Transverse colon (tissue), 4 donors: ENCODE results near the gene L3MBTL4. TPM values are rescaled to one million over a fixed set of nuclear protein-coding genes. Genes with fewer than 3 reads are reported as not detected.
"Not testable (repeated sequence)": the region's sequence is repeated elsewhere in the genome, so short reads cannot be mapped to it uniquely, and the experiment has no call there.

ENCODE experiments used
- DNase-seq: peaks from one replicate; pipeline ENCODE4 v3.0.0-alpha.2; 2019
- H3K27ac ChIP-seq, 4 donors: fragments of 200-600 bp; sonication (generic); 2 replicates each; pipeline ENCODE4 v1.5.1; 2016 to 2018; ENCODE audit warnings: inconsistent platforms in 4 of 4
- H3K27me3 ChIP-seq: fragments of 200-600 bp; sonication (generic); 2 replicates; pipeline ENCODE4 v1.5.1; 2017; ENCODE audit warnings: inconsistent platforms
- H3K36me3 ChIP-seq, 4 donors: fragments of 200-600 bp; sonication (generic); 2 replicates each; pipeline ENCODE4 v1.5.1; 2017 to 2019; ENCODE audit warnings: inconsistent platforms in 4 of 4
- H3K4me1 ChIP-seq, 4 donors: fragments of 200-600 bp; sonication (generic); 2 replicates each; pipeline ENCODE4 v1.5.1; 2017 to 2020; ENCODE audit warnings: inconsistent platforms in 4 of 4
- H3K4me3 ChIP-seq, 4 donors: fragments of 200-600 bp; sonication (generic); 1 replicate in 1 of 4; 2 replicates in 3 of 4; pipeline versions ENCODE4 v1.5.1 to v1.6.1; 2017 to 2019; ENCODE audit warnings: inconsistent platforms in 4 of 4
- H3K9me3 ChIP-seq, 2 donors: fragments of 200-600 bp; sonication (generic); 2 replicates each; pipeline ENCODE4 v1.5.1; 2017 to 2019; ENCODE audit warnings: inconsistent platforms in 2 of 2
- EP300 ChIP-seq: sonication (generic); formaldehyde crosslinking; IDR thresholded peaks from one replicate; pipeline ENCODE4 v1.6.1; 2017; ENCODE audit warnings: antibody characterized with exemption, low read depth
- POLR2A ChIP-seq: fragments of 450-650 bp; IDR thresholded peaks from one replicate; pipeline ENCODE4 v1.6.1; 2016; ENCODE audit warnings: antibody characterized with exemption, mild to moderate bottlenecking, moderate library complexity
- POLR2AphosphoS5 ChIP-seq, 3 donors: sonication (generic); formaldehyde crosslinking; IDR thresholded peaks; one replicate each; pipeline ENCODE4 v1.6.1; 2016; ENCODE audit warnings: antibody characterized with exemption in 3 of 3
- WGBS, 2 donors: methylation state at CpG; one replicate each; pipeline ENCODE4 v1.1.5; 2018; ENCODE audit warnings: low coverage in 1 of 2; 5-methylcytosine and 5-hydroxymethylcytosine counted together
- in situ Hi-C, 4 donors: fragments of 200-750 bp; cut with MboI; loops; one replicate each; pipeline versions ENCODE4 v1.15.0 to v1.15.1; 2017; ENCODE audit warnings: low sequenced_read_pairs in 3 of 4, low pct_ligation_motif_present in 1 of 4, low pct_unique_long_range_greater_than_20kb in 1 of 4
- intact Hi-C: fragments of 100-400 bp; cut with DNase I; formaldehyde crosslinking; loops from one replicate; pipeline ENCODE4 v1.15.1; 2023; ENCODE audit warnings: low total_unique reads
- total RNA-seq, 4 donors: library from RNA; depleted of rRNA; stranded (reverse); fragments of >200 nt; gene quantifications; one replicate each; pipeline ENCODE4 v1.1.0, GENCODE V29; 2016
- TF ChIP-seq, protein P1 (sequence below), 5 experiments: fragments of 200-600 bp in 3 of 5; fragments of 450-650 bp in 2 of 5; sonication (generic) in 3 of 5; IDR thresholded peaks; 1 replicate in 2 of 5; 2 replicates in 3 of 5; pipeline ENCODE4 v1.5.1; 2016 to 2017; ENCODE audit warnings: antibody characterized with exemption in 5 of 5, inconsistent platforms in 3 of 5, mild to moderate bottlenecking in 2 of 5, moderate library complexity in 1 of 5

Gene L3MBTL4
- total RNA-seq, 4 donors from 2014 or later, result 0.20 to 4.9 (median 2.9) TPM

DNA sequence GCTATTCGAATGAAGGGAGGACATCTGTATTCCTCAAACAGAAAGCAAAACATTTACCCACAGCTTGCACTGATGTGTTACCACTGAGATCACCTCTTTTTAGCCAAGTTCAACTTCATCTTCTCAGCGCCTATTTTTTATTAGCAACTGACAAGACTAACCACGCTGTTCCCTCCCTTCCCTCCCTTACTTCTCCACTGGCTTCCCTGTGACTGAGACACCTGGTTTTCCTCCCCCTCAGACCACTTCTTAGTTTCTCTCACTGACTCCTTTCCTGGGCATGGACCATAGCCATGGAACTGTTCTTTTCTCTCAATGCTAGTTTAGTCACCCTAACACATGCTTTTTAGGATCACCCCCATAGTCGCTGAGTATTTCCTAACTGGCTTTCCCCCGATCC, 3.3 kb downstream of the L3MBTL4 start:
- H3K4me1 ChIP-seq, result peaks cover 0 to 15% (median 8%) of the 10 kb centered on the region in 4 donors
- no peak for DNase-seq
- no peaks in the 10 kb centered on the region for H3K36me3 ChIP-seq
- WGBS, 2 donors, result 54 to 79% methylated on average over 4 to 5 of the region's 5 CpGs
- intact Hi-C loops (no loop called here), in situ Hi-C loops (no loop called here)
- no peak overlapping the region for H3K4me3 ChIP-seq
- no peaks in the 10 kb centered on the region for H3K27me3 ChIP-seq
- H3K27ac ChIP-seq, result no peak overlapping the region
- TF ChIP-seq POLR2A (no peak), POLR2AphosphoS5 (IDR thresholded peaks at IDR 0.05) (no peak), EP300 (no peak)
- TF ChIP-seq, protein P1, sequence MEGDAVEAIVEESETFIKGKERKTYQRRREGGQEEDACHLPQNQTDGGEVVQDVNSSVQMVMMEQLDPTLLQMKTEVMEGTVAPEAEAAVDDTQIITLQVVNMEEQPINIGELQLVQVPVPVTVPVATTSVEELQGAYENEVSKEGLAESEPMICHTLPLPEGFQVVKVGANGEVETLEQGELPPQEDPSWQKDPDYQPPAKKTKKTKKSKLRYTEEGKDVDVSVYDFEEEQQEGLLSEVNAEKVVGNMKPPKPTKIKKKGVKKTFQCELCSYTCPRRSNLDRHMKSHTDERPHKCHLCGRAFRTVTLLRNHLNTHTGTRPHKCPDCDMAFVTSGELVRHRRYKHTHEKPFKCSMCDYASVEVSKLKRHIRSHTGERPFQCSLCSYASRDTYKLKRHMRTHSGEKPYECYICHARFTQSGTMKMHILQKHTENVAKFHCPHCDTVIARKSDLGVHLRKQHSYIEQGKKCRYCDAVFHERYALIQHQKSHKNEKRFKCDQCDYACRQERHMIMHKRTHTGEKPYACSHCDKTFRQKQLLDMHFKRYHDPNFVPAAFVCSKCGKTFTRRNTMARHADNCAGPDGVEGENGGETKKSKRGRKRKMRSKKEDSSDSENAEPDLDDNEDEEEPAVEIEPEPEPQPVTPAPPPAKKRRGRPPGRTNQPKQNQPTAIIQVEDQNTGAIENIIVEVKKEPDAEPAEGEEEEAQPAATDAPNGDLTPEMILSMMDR (IDR thresholded peaks at IDR 0.05), result no peak
- no peaks in the 10 kb centered on the region for H3K9me3 ChIP-seq

DNA sequence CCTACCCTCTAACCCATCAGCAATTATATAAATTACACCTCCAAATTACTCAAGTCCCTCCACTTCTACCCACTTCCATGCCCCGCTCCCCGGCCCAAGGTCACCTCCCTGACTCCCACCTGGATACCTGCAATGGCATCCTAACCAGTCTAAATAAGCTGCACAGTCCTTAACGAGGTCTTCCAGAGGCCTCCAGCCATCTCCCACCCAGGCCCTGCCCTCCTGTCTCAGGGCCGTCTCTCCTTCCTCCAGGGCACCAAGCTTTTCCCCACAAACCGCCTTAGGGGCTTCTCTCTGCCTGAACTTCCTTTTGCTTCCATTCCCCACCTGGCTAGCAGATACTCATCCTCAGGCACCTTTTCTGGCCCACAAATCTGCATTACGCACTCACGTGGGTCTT, 4.8 kb downstream of the L3MBTL4 start:
- H3K27me3 ChIP-seq, result no peaks in the 10 kb centered on the region
- TF ChIP-seq, protein P1 (IDR thresholded peaks at IDR 0.05), result no peak
- TF ChIP-seq POLR2A, result no peak
- TF ChIP-seq POLR2AphosphoS5 (IDR thresholded peaks at IDR 0.05), result no peak
- TF ChIP-seq EP300, result no peak
- intact Hi-C loops, result no loop called here
- H3K4me3 ChIP-seq, result no peak overlapping the region
- H3K9me3 ChIP-seq, result no peaks in the 10 kb centered on the region
- in situ Hi-C loops, result no loop called here
- H3K27ac ChIP-seq, result no peak overlapping the region
- no peak for DNase-seq
- peaks cover 0 to 15% (median 3%) of the 10 kb centered on the region in 4 donors for H3K4me1 ChIP-seq
- 91 to 92% methylated on average over 2 to 7 of the region's 7 CpGs for WGBS, 2 donors
- H3K36me3 ChIP-seq, result no peaks in the 10 kb centered on the region

DNA sequence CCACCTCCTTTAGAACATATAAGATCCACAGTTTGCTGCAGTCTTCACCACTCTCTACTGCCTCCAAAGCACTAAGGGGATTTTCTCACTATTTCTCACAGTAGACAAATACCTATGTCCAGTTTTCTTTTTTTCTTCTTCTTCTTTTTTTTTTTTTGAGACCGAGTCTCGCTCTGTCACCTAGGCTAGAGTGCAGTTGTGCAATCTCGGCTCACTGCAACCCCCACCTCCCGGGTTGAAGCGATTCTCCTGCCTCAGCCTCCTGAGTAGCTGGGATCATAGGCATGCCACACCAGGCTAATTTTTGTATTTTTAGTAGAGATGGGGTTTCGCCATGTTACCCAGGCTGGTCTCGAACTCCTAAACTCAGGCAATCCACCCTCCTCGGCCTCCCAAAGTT, 6.2 kb downstream of the L3MBTL4 start:
- H3K9me3 ChIP-seq, H3K36me3 ChIP-seq, DNase-seq, intact Hi-C loops, H3K4me3 ChIP-seq, in situ Hi-C loops, H3K27ac ChIP-seq, H3K27me3 ChIP-seq: not testable (repeated sequence)
- H3K4me1 ChIP-seq, result peaks cover 0 to 14% (median 0%) of the 10 kb centered on the region in 4 donors
- WGBS, 2 donors, result 90% methylated on average over 8 of the region's 8 CpGs; no CpG with 5 or more reads in 1 of the 2 donors

DNA sequence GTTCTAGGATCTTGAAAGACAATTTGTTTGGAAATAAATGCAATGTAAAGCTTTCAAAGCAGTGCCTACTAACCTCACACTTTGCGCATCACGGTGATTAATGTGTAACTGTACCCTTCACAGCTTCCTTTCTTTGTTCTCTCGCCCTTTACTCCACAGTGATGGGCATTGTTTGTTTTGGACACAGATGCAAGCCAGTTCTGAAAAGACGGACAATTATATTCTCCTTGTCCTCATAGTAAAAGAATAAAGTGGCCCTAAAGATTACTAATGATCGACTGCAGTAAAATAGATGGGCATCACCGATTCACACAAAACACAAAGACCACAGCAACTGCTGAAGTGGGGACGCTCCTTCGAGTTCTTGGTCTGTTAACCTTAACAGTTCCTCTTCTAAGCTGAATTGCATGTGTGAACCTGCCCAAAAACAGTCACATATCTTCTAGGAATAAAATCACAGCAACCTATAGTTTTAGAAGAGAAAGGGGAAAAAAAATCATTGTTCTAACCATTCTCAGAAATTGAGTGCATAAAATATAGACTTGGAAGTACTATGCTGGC, 7.7 kb downstream of the L3MBTL4 start:
- WGBS, 2 donors, result 35 to 73% methylated on average over 8 of the region's 8 CpGs
- TF ChIP-seq EP300 (no peak), POLR2A (no peak), POLR2AphosphoS5 (IDR thresholded peaks at IDR 0.05) (no peak)
- TF ChIP-seq, protein P1 (IDR thresholded peaks at IDR 0.05), result no peak
- in situ Hi-C loops, result no loop called here

More for the DNA sequence above, 7.7 kb downstream of the L3MBTL4 start:
- Histone ChIP-seq H3K9me3 (no peaks in the 10 kb centered on the region), H3K4me1 (peaks cover 0 to 8% (median 0%) of the 10 kb centered on the region in 4 donors), H3K27me3 (no peaks in the 10 kb centered on the region), H3K36me3 (no peaks in the 10 kb centered on the region), H3K27ac (no peak overlapping the region), H3K4me3 (no peak overlapping the region)
- no peak for DNase-seq
- intact Hi-C loops, result no loop called here
